Measurements from ENCODE around the gene SKIC2. TPM values are rescaled to one million over a fixed set of nuclear protein-coding genes. Genes with fewer than 3 reads are reported as not detected.
"Not testable (repeated sequence)": the region's sequence is repeated elsewhere in the genome, so short reads cannot be mapped to it uniquely, and the experiment has no call there.

The SKIC2 gene
- total and polyA plus RNA-seq, 2 donors (not counting 1 experiment from before 2014, with no cell fraction given): 21.6 to 58.0 TPM

DNA sequence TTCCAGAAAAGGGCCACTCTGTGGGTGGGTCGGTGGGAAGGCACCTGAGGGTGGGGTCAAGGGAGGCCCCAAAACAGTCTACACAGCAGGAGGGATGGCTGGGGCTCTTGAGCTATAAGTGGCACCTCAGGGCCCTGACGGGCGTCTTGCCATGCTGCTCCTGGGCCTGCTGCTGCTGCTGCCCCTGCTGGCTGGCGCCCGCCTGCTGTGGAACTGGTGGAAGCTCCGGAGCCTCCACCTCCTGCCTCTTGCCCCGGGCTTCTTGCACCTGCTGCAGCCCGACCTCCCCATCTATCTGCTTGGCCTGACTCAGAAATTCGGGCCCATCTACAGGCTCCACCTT, 46.5 kb downstream of the SKIC2 start:
- not testable (repeated sequence) for H3K4me3 ChIP-seq (replicated peaks in 1 of 4; ENCODE audit: control extremely low read depth in 1 of 4, insufficient read depth in 1 of 4, low read depth in 3 of 4, low read length in 4 of 4); H3K4me1 ChIP-seq (ENCODE audit: control insufficient read depth, extremely low read depth, insufficient read depth, low read length); H3K27me3 ChIP-seq (ENCODE audit: control insufficient read depth, insufficient read depth, low read length); H3K27ac ChIP-seq (ENCODE audit: insufficient read depth, low read length); H3K36me3 ChIP-seq (ENCODE audit: control insufficient read depth, insufficient read depth, low read length); H3K9me3 ChIP-seq (ENCODE audit: control insufficient read depth, insufficient read depth, low read depth, low read length); H3K4me2 ChIP-seq (ENCODE audit: extremely low read depth, insufficient read depth, low read length); H3K9ac ChIP-seq (ENCODE audit: insufficient read depth, low read length); H3K79me2 ChIP-seq (ENCODE audit: control insufficient read depth, insufficient read depth, low read length); H4K20me1 ChIP-seq (ENCODE audit: control insufficient read depth, extremely low read depth, insufficient read depth, low read length); H2AFZ ChIP-seq (ENCODE audit: low read length); DNase-seq (ENCODE audit: low read depth in 2 of 2)

GRCh38 chr6:32005991-32006529, 47.1 kb downstream of the SKIC2 start:
- not testable (repeated sequence) for H2AFZ ChIP-seq (ENCODE audit: low read length); DNase-seq (ENCODE audit: low read depth in 2 of 2); H3K79me2 ChIP-seq (ENCODE audit: control insufficient read depth, insufficient read depth, low read length); H3K4me3 ChIP-seq (replicated peaks in 1 of 4; ENCODE audit: control extremely low read depth in 1 of 4, insufficient read depth in 1 of 4, low read depth in 3 of 4, low read length in 4 of 4); H3K4me2 ChIP-seq (ENCODE audit: extremely low read depth, insufficient read depth, low read length); H3K27me3 ChIP-seq (ENCODE audit: control insufficient read depth, insufficient read depth, low read length); H3K27ac ChIP-seq (ENCODE audit: insufficient read depth, low read length); H3K4me1 ChIP-seq (ENCODE audit: control insufficient read depth, extremely low read depth, insufficient read depth, low read length); H3K9ac ChIP-seq (ENCODE audit: insufficient read depth, low read length); H4K20me1 ChIP-seq (ENCODE audit: control insufficient read depth, extremely low read depth, insufficient read depth, low read length); H3K9me3 ChIP-seq (ENCODE audit: control insufficient read depth, insufficient read depth, low read depth, low read length); H3K36me3 ChIP-seq (ENCODE audit: control insufficient read depth, insufficient read depth, low read length)

DNA sequence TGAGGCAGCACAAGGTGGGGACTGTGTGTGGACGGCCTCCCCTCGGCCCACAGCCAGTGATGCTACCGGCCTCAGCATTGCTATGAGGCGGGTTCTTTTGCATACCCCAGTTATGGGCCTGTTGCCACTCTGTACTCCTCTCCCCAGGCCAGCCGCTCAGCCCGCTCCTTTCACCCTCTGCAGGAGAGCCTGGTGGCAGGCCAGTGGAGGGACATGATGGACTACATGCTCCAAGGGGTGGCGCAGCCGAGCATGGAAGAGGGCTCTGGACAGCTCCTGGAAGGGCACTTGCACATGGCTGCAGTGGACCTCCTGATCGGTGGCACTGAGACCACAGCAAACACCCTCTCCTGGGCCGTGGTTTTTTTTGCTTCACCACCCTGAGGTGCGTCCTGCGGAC, 48.1 kb downstream of the SKIC2 start:
- DNase-seq (ENCODE audit: low read depth in 2 of 2); H2AFZ ChIP-seq (ENCODE audit: low read length); H3K36me3 ChIP-seq (ENCODE audit: control insufficient read depth, insufficient read depth, low read length): not testable (repeated sequence)

GRCh38 chr6:32008037-32008436, 49.1 kb downstream of the SKIC2 start:
- not testable (repeated sequence) for H2AFZ ChIP-seq (ENCODE audit: low read length); H3K79me2 ChIP-seq (ENCODE audit: control insufficient read depth, insufficient read depth, low read length); DNase-seq (ENCODE audit: low read depth in 2 of 2); H3K4me1 ChIP-seq (ENCODE audit: control insufficient read depth, extremely low read depth, insufficient read depth, low read length); H3K27me3 ChIP-seq (ENCODE audit: control insufficient read depth, insufficient read depth, low read length); H3K27ac ChIP-seq (ENCODE audit: insufficient read depth, low read length); H3K4me2 ChIP-seq (ENCODE audit: extremely low read depth, insufficient read depth, low read length); H3K4me3 ChIP-seq (replicated peaks in 1 of 4; ENCODE audit: control extremely low read depth in 1 of 4, insufficient read depth in 1 of 4, low read depth in 3 of 4, low read length in 4 of 4); H3K36me3 ChIP-seq (ENCODE audit: control insufficient read depth, insufficient read depth, low read length); H3K9ac ChIP-seq (ENCODE audit: insufficient read depth, low read length); H4K20me1 ChIP-seq (ENCODE audit: control insufficient read depth, extremely low read depth, insufficient read depth, low read length); H3K9me3 ChIP-seq (ENCODE audit: control insufficient read depth, insufficient read depth, low read depth, low read length)

More for the DNA sequence above, 48.1 kb downstream of the SKIC2 start:
- not testable (repeated sequence) for H3K79me2 ChIP-seq (ENCODE audit: control insufficient read depth, insufficient read depth, low read length); H3K4me1 ChIP-seq (ENCODE audit: control insufficient read depth, extremely low read depth, insufficient read depth, low read length); H3K9ac ChIP-seq (ENCODE audit: insufficient read depth, low read length); H3K9me3 ChIP-seq (ENCODE audit: control insufficient read depth, insufficient read depth, low read depth, low read length); H3K4me3 ChIP-seq (replicated peaks in 1 of 4; ENCODE audit: control extremely low read depth in 1 of 4, insufficient read depth in 1 of 4, low read depth in 3 of 4, low read length in 4 of 4); H3K27me3 ChIP-seq (ENCODE audit: control insufficient read depth, insufficient read depth, low read length); H3K27ac ChIP-seq (ENCODE audit: insufficient read depth, low read length); H4K20me1 ChIP-seq (ENCODE audit: control insufficient read depth, extremely low read depth, insufficient read depth, low read length); H3K4me2 ChIP-seq (ENCODE audit: extremely low read depth, insufficient read depth, low read length)

DNA sequence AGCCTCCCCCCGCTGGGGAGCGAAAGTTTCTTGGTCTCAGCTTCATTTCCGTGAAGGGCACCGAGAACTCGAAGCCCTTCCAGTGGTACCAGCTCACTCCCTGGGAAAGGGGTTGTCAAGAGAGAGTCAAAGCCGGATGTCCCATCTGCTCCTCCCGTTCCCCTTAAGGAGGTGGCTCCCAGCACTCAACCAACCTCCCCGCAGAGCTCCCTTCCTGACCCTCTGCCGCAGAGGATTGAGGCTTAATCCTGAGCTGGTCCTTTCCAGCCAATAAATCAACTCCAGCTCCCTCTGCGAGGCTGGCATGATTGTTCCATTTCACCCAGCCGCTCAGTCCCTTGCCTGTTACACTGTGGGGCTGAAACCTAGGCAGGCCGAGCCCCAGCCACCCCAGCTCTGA, 49.6 kb downstream of the SKIC2 start:
- not testable (repeated sequence) for H3K9ac ChIP-seq (ENCODE audit: insufficient read depth, low read length); H3K27me3 ChIP-seq (ENCODE audit: control insufficient read depth, insufficient read depth, low read length); H4K20me1 ChIP-seq (ENCODE audit: control insufficient read depth, extremely low read depth, insufficient read depth, low read length); H2AFZ ChIP-seq (ENCODE audit: low read length); H3K9me3 ChIP-seq (ENCODE audit: control insufficient read depth, insufficient read depth, low read depth, low read length); H3K4me1 ChIP-seq (ENCODE audit: control insufficient read depth, extremely low read depth, insufficient read depth, low read length); H3K27ac ChIP-seq (ENCODE audit: insufficient read depth, low read length); H3K4me2 ChIP-seq (ENCODE audit: extremely low read depth, insufficient read depth, low read length); H3K79me2 ChIP-seq (ENCODE audit: control insufficient read depth, insufficient read depth, low read length); H3K36me3 ChIP-seq (ENCODE audit: control insufficient read depth, insufficient read depth, low read length); H3K4me3 ChIP-seq (replicated peaks in 1 of 4; ENCODE audit: control extremely low read depth in 1 of 4, insufficient read depth in 1 of 4, low read depth in 3 of 4, low read length in 4 of 4); DNase-seq (ENCODE audit: low read depth in 2 of 2)

- not testable (repeated sequence) for H3K9ac ChIP-seq (ENCODE audit: insufficient read depth, low read length); H3K4me2 ChIP-seq (ENCODE audit: extremely low read depth, insufficient read depth, low read length); H3K27ac ChIP-seq (ENCODE audit: insufficient read depth, low read length); H3K4me1 ChIP-seq (ENCODE audit: control insufficient read depth, extremely low read depth, insufficient read depth, low read length); H2AFZ ChIP-seq (ENCODE audit: low read length); DNase-seq (ENCODE audit: low read depth in 2 of 2); H3K9me3 ChIP-seq (ENCODE audit: control insufficient read depth, insufficient read depth, low read depth, low read length); H3K27me3 ChIP-seq (ENCODE audit: control insufficient read depth, insufficient read depth, low read length); H3K36me3 ChIP-seq (ENCODE audit: control insufficient read depth, insufficient read depth, low read length); H4K20me1 ChIP-seq (ENCODE audit: control insufficient read depth, extremely low read depth, insufficient read depth, low read length); H3K4me3 ChIP-seq (replicated peaks in 1 of 4; ENCODE audit: control extremely low read depth in 1 of 4, insufficient read depth in 1 of 4, low read depth in 3 of 4, low read length in 4 of 4); H3K79me2 ChIP-seq (ENCODE audit: control insufficient read depth, insufficient read depth, low read length)
Observed at GRCh38 chr6:32009537-32009936, 50.6 kb downstream of the SKIC2 start.

GRCh38 chr6:32010856-32011530, 52.0 kb downstream of the SKIC2 start:
- not testable (repeated sequence) for H3K4me3 ChIP-seq (replicated peaks in 1 of 4; ENCODE audit: control extremely low read depth in 1 of 4, insufficient read depth in 1 of 4, low read depth in 3 of 4, low read length in 4 of 4); H3K27ac ChIP-seq (ENCODE audit: insufficient read depth, low read length); H2AFZ ChIP-seq (ENCODE audit: low read length); H4K20me1 ChIP-seq (ENCODE audit: control insufficient read depth, extremely low read depth, insufficient read depth, low read length); H3K4me2 ChIP-seq (ENCODE audit: extremely low read depth, insufficient read depth, low read length); H3K4me1 ChIP-seq (ENCODE audit: control insufficient read depth, extremely low read depth, insufficient read depth, low read length); H3K9ac ChIP-seq (ENCODE audit: insufficient read depth, low read length); DNase-seq (ENCODE audit: low read depth in 2 of 2); H3K79me2 ChIP-seq (ENCODE audit: control insufficient read depth, insufficient read depth, low read length); H3K36me3 ChIP-seq (ENCODE audit: control insufficient read depth, insufficient read depth, low read length); H3K9me3 ChIP-seq (ENCODE audit: control insufficient read depth, insufficient read depth, low read depth, low read length); H3K27me3 ChIP-seq (ENCODE audit: control insufficient read depth, insufficient read depth, low read length)

Data from fibroblast of lung (primary cell).